GM23338 (cell line): ENCODE measurements around the gene P2RY6. TPM values are rescaled to one million over a fixed set of nuclear protein-coding genes. Genes with fewer than 3 reads are reported as not detected.
A peak's percentile ranks its signal among the peaks of the same experiment; 100 is the strongest.

Experiments used
- ATAC-seq: fragments of 200-7000 bp; cut with Tn5 transposase; 3 replicates; pipeline ENCODE4 v1.9.1; 2020
- DNase-seq: peaks from one replicate; pipeline ENCODE4 v3.0.0-alpha.2; 2015; ENCODE audit warnings: low spot score
- H2AFZ ChIP-seq: fragments of 200-600 bp; sonication (generic); 2 replicates; pipeline ENCODE4 v1.8.0; 2016; ENCODE audit warnings: antibody characterized with exemption, mild to moderate bottlenecking, moderate library complexity
- H3F3A ChIP-seq: fragments of 200-600 bp; sonication (generic); replicated peaks from 2 replicates; pipeline ENCODE4 v1.8.0; 2017; ENCODE audit warnings: antibody characterized with exemption, mixed run types, low read depth
- H3K27ac ChIP-seq: fragments of 200-600 bp; sonication (generic); 2 replicates; pipeline ENCODE4 v1.6.1; 2016; ENCODE audit warnings: low read depth
- H3K27me3 ChIP-seq: fragments of 200-600 bp; sonication (generic); 2 replicates; pipeline ENCODE4 v1.8.0; 2016; ENCODE audit warnings: mild to moderate bottlenecking, mixed run types, moderate library complexity; ENCODE audit not compliant: insufficient read depth
- H3K36me3 ChIP-seq: fragments of 200-600 bp; sonication (generic); 2 replicates; pipeline ENCODE4 v1.8.0; 2016; ENCODE audit warnings: mild to moderate bottlenecking; ENCODE audit not compliant: insufficient read depth
- H3K4me1 ChIP-seq: fragments of 200-600 bp; sonication (generic); 2 replicates; pipeline ENCODE4 v1.8.0; 2016; ENCODE audit warnings: mild to moderate bottlenecking, moderate library complexity; ENCODE audit not compliant: insufficient read depth
- H3K4me2 ChIP-seq: fragments of 200-600 bp; sonication (generic); 2 replicates; pipeline ENCODE4 v1.7.1; 2017; ENCODE audit warnings: mixed run types
- H3K4me3 ChIP-seq: fragments of 200-600 bp; sonication (generic); 2 replicates; pipeline ENCODE4 v1.6.1; 2016; ENCODE audit warnings: mixed run types
- H3K79me2 ChIP-seq: fragments of 200-600 bp; sonication (generic); replicated peaks from 2 replicates; pipeline ENCODE4 v1.8.0; 2017; ENCODE audit warnings: mild to moderate bottlenecking; ENCODE audit not compliant: insufficient read depth
- H3K9me2 ChIP-seq: fragments of 200-600 bp; sonication (generic); 2 replicates; pipeline ENCODE4 v1.8.0; 2017; ENCODE audit not compliant: insufficient read depth
- H4K20me1 ChIP-seq: fragments of 200-600 bp; sonication (generic); replicated peaks from 2 replicates; pipeline ENCODE4 v1.8.0; 2017; ENCODE audit warnings: mild to moderate bottlenecking; ENCODE audit not compliant: insufficient read depth
- H3K27ac Mint-ChIP-seq: 2 replicates; pipeline ENCODE4 v1.8.0; 2020; ENCODE audit warnings: inconsistent platforms, mild to moderate bottlenecking, moderate library complexity, mixed read lengths
- H3K27me3 Mint-ChIP-seq: 3 replicates; pipeline ENCODE4 v1.8.0; 2022; ENCODE audit warnings: low read depth, mild to moderate bottlenecking, moderate library complexity, mixed read lengths, inconsistent platforms; ENCODE audit not compliant: insufficient read depth, poor library complexity
- H3K36me3 Mint-ChIP-seq: 3 replicates; pipeline ENCODE4 v1.8.0; 2021; ENCODE audit warnings: low read depth, mild to moderate bottlenecking, inconsistent platforms, moderate library complexity, mixed read lengths
- H3K4me1 Mint-ChIP-seq: 3 replicates; pipeline ENCODE4 v1.8.0; 2020; ENCODE audit warnings: mild to moderate bottlenecking, inconsistent platforms, mixed read lengths
- H3K4me3 Mint-ChIP-seq: 3 replicates; pipeline ENCODE4 v1.8.0; 2021; ENCODE audit warnings: moderate library complexity, mild to moderate bottlenecking, inconsistent platforms, mixed read lengths
- H3K9me3 Mint-ChIP-seq: 3 replicates; pipeline ENCODE4 v1.8.0; 2020; ENCODE audit warnings: moderate library complexity, mild to moderate bottlenecking, inconsistent platforms, mixed read lengths
- CREB1 ChIP-seq: fragments of 250-450 bp; sonication (Bioruptor Pico); IDR thresholded peaks from 2 replicates; pipeline ENCODE4 v1.5.0; 2020; ENCODE audit warnings: low read depth, mild to moderate bottlenecking, moderate library complexity
- EZH2 ChIP-seq: fragments of 200-600 bp; sonication (generic); IDR thresholded peaks from one replicate; pipeline ENCODE4 v1.8.0; 2017; ENCODE audit warnings: antibody characterized with exemption, mild to moderate bottlenecking, low read depth; ENCODE audit not compliant: unreplicated experiment
- EZH2phosphoT487 ChIP-seq: fragments of 200-600 bp; sonication (generic); IDR thresholded peaks from one replicate; pipeline ENCODE4 v1.8.1; 2018; ENCODE audit warnings: antibody characterized with exemption; ENCODE audit not compliant: unreplicated experiment
- JUNB ChIP-seq: IDR thresholded peaks from one replicate; pipeline ENCODE4 v1.6.1; 2016; ENCODE audit warnings: antibody characterized with exemption; ENCODE audit not compliant: unreplicated experiment
- NANOG ChIP-seq: IDR thresholded peaks from 2 replicates; pipeline ENCODE4 v1.6.1; 2016; ENCODE audit warnings: antibody characterized with exemption, borderline replicate concordance
- POLR2AphosphoS5 ChIP-seq: IDR thresholded peaks from 2 replicates; pipeline ENCODE4 v1.6.1; 2016; ENCODE audit warnings: antibody characterized with exemption, low read depth
- STAT1 ChIP-seq: IDR thresholded peaks from one replicate; pipeline ENCODE4 v1.6.1; 2016; ENCODE audit warnings: antibody characterized with exemption; ENCODE audit not compliant: unreplicated experiment
- ZNF114 ChIP-seq: fragments of 250-450 bp; sonication (Bioruptor Pico); IDR thresholded peaks from 2 replicates; pipeline ENCODE4 v1.5.0; 2020; ENCODE audit warnings: mild to moderate bottlenecking, moderate library complexity
- ZNF331 ChIP-seq: fragments of 250-450 bp; sonication (Bioruptor Pico); IDR thresholded peaks from 2 replicates; pipeline ENCODE4 v1.5.0; 2020; ENCODE audit warnings: low read depth, mild to moderate bottlenecking, moderate library complexity
- polyA plus RNA-seq: library from polyadenylated mRNA; unstranded; fragments of >200 nt; fragmentation: Nextera tagmentation; extraction: Ambion mirVana; gene quantifications from 2 replicates; pipeline ENCODE4 v1.2.1, GENCODE V29; 2016
- total RNA-seq: library from RNA; depleted of rRNA; stranded (reverse); fragments of >200 nt; shearing (Covaris generic); gene quantifications from 2 replicates; pipeline ENCODE4 v1.2.3, GENCODE V29; 2014
- TF ChIP-seq, protein P1 (sequence below), 2 experiments: fragments of 200-600 bp in 1 of 2; sonication (generic) in 1 of 2; conservative IDR thresholded peaks; 2 replicates each; pipeline versions ENCODE4 v1.5.1 to v1.6.1; 2016 to 2017; ENCODE audit warnings: antibody characterized with exemption in 2 of 2, low read depth in 2 of 2, mild to moderate bottlenecking in 2 of 2, moderate library complexity in 1 of 2
- TF ChIP-seq, protein P2 (sequence below): fragments of 250-450 bp; sonication (Bioruptor Pico); IDR thresholded peaks from 2 replicates; pipeline ENCODE4 v1.5.0; 2020; ENCODE audit warnings: mild to moderate bottlenecking, moderate library complexity
- TF ChIP-seq, protein P3 (sequence below): IDR thresholded peaks from one replicate; pipeline ENCODE4 v1.6.1; 2018; ENCODE audit warnings: antibody characterized with exemption; ENCODE audit not compliant: unreplicated experiment
- TF ChIP-seq, protein P4 (sequence below): IDR thresholded peaks from 2 replicates; pipeline ENCODE4 v1.6.1; 2016; ENCODE audit warnings: antibody characterized with exemption

Gene P2RY6
- total and polyA plus RNA-seq, 2 experiments from 2014 or later = not detected

DNA sequence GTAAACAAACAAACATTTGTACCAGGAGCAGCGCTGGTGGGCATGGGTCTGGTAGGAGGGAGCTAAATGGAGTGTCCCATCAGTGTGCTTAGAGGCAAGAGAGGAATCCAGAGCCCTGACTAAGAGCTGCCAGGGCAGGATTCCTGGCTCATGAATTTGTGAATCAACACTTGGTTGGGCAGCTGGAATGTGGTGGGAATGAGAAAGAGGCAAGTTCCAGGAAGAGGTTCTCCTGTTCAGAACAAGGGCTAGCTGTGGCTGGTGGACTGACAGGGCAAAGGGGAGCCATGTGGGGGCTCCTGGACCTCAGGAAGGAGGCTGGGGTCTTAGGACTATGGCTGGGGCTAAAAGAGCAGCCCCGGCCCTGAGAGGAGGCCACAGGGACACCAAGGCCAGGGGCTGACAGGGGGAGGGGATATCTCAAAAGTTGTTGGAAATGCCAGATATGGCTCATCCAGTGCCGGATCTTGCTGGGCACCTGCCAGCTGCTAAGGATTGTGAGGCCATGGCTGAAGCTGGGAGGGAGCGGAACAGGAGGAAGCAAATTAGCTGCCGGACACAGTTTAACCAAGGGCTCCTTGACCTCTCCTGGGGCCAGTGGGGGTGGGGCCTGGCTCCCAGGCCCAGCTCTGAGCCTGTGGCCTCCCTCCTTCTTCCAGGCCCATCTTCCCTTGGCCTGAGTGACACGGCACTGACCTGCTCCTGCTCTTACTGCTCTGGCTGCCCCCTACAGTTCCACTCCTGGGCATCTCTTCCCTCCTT lies 14.6 kb upstream of the P2RY6 start:
- peaks cover 11% of the 10 kb centered on the region for H3K27me3 Mint-ChIP-seq
- no peaks in the 10 kb centered on the region for H3K27me3 ChIP-seq
- TF ChIP-seq, protein P1, sequence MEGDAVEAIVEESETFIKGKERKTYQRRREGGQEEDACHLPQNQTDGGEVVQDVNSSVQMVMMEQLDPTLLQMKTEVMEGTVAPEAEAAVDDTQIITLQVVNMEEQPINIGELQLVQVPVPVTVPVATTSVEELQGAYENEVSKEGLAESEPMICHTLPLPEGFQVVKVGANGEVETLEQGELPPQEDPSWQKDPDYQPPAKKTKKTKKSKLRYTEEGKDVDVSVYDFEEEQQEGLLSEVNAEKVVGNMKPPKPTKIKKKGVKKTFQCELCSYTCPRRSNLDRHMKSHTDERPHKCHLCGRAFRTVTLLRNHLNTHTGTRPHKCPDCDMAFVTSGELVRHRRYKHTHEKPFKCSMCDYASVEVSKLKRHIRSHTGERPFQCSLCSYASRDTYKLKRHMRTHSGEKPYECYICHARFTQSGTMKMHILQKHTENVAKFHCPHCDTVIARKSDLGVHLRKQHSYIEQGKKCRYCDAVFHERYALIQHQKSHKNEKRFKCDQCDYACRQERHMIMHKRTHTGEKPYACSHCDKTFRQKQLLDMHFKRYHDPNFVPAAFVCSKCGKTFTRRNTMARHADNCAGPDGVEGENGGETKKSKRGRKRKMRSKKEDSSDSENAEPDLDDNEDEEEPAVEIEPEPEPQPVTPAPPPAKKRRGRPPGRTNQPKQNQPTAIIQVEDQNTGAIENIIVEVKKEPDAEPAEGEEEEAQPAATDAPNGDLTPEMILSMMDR (conservative IDR thresholded peaks at IDR 0.05; ENCODE audit: low read depth in 2 of 2) = no peak
- TF ChIP-seq NANOG (no peak), ZNF331 (CRISPR knock-in tag) (no peak), JUNB (no peak), EZH2 (no peak), CREB1 (CRISPR knock-in tag) (no peak), POLR2AphosphoS5 (no peak), EZH2phosphoT487 (no peak), ZNF114 (no peak), STAT1 (no peak)
- TF ChIP-seq, protein P2, sequence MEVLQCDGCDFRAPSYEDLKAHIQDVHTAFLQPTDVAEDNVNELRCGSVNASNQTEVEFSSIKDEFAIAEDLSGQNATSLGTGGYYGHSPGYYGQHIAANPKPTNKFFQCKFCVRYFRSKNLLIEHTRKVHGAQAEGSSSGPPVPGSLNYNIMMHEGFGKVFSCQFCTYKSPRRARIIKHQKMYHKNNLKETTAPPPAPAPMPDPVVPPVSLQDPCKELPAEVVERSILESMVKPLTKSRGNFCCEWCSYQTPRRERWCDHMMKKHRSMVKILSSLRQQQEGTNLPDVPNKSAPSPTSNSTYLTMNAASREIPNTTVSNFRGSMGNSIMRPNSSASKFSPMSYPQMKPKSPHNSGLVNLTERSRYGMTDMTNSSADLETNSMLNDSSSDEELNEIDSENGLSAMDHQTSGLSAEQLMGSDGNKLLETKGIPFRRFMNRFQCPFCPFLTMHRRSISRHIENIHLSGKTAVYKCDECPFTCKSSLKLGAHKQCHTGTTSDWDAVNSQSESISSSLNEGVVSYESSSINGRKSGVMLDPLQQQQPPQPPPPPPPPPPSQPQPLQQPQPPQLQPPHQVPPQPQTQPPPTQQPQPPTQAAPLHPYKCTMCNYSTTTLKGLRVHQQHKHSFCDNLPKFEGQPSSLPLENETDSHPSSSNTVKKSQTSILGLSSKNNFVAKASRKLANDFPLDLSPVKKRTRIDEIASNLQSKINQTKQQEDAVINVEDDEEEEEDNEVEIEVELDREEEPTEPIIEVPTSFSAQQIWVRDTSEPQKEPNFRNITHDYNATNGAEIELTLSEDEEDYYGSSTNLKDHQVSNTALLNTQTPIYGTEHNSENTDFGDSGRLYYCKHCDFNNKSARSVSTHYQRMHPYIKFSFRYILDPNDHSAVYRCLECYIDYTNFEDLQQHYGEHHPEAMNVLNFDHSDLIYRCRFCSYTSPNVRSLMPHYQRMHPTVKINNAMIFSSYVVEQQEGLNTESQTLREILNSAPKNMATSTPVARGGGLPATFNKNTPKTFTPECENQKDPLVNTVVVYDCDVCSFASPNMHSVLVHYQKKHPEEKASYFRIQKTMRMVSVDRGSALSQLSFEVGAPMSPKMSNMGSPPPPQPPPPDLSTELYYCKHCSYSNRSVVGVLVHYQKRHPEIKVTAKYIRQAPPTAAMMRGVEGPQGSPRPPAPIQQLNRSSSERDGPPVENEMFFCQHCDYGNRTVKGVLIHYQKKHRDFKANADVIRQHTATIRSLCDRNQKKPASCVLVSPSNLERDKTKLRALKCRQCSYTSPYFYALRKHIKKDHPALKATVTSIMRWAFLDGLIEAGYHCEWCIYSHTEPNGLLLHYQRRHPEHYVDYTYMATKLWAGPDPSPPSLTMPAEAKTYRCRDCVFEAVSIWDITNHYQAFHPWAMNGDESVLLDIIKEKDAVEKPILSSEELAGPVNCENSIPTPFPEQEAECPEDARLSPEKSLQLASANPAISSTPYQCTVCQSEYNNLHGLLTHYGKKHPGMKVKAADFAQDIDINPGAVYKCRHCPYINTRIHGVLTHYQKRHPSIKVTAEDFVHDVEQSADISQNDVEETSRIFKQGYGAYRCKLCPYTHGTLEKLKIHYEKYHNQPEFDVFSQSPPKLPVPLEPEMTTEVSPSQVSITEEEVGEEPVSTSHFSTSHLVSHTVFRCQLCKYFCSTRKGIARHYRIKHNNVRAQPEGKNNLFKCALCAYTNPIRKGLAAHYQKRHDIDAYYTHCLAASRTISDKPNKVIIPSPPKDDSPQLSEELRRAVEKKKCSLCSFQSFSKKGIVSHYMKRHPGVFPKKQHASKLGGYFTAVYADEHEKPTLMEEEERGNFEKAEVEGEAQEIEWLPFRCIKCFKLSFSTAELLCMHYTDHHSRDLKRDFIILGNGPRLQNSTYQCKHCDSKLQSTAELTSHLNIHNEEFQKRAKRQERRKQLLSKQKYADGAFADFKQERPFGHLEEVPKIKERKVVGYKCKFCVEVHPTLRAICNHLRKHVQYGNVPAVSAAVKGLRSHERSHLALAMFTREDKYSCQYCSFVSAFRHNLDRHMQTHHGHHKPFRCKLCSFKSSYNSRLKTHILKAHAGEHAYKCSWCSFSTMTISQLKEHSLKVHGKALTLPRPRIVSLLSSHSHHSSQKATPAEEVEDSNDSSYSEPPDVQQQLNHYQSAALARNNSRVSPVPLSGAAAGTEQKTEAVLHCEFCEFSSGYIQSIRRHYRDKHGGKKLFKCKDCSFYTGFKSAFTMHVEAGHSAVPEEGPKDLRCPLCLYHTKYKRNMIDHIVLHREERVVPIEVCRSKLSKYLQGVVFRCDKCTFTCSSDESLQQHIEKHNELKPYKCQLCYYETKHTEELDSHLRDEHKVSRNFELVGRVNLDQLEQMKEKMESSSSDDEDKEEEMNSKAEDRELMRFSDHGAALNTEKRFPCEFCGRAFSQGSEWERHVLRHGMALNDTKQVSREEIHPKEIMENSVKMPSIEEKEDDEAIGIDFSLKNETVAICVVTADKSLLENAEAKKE (CRISPR knock-in tag) = no peak
- TF ChIP-seq, protein P3, sequence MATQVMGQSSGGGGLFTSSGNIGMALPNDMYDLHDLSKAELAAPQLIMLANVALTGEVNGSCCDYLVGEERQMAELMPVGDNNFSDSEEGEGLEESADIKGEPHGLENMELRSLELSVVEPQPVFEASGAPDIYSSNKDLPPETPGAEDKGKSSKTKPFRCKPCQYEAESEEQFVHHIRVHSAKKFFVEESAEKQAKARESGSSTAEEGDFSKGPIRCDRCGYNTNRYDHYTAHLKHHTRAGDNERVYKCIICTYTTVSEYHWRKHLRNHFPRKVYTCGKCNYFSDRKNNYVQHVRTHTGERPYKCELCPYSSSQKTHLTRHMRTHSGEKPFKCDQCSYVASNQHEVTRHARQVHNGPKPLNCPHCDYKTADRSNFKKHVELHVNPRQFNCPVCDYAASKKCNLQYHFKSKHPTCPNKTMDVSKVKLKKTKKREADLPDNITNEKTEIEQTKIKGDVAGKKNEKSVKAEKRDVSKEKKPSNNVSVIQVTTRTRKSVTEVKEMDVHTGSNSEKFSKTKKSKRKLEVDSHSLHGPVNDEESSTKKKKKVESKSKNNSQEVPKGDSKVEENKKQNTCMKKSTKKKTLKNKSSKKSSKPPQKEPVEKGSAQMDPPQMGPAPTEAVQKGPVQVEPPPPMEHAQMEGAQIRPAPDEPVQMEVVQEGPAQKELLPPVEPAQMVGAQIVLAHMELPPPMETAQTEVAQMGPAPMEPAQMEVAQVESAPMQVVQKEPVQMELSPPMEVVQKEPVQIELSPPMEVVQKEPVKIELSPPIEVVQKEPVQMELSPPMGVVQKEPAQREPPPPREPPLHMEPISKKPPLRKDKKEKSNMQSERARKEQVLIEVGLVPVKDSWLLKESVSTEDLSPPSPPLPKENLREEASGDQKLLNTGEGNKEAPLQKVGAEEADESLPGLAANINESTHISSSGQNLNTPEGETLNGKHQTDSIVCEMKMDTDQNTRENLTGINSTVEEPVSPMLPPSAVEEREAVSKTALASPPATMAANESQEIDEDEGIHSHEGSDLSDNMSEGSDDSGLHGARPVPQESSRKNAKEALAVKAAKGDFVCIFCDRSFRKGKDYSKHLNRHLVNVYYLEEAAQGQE = no peak
- TF ChIP-seq, protein P4, sequence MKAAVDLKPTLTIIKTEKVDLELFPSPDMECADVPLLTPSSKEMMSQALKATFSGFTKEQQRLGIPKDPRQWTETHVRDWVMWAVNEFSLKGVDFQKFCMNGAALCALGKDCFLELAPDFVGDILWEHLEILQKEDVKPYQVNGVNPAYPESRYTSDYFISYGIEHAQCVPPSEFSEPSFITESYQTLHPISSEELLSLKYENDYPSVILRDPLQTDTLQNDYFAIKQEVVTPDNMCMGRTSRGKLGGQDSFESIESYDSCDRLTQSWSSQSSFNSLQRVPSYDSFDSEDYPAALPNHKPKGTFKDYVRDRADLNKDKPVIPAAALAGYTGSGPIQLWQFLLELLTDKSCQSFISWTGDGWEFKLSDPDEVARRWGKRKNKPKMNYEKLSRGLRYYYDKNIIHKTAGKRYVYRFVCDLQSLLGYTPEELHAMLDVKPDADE = no peak
- 0 out of 2 replicates have a peak, but pooled peaks cover 4% of the 10 kb centered on the region for H3F3A ChIP-seq
- H3K9me3 Mint-ChIP-seq = no peaks in the 10 kb centered on the region
- H3K36me3 Mint-ChIP-seq = no peaks in the 10 kb centered on the region
- H3K79me2 ChIP-seq = no peaks in the 10 kb centered on the region
- H3K27ac ChIP-seq = no peak overlapping the region
- H3K4me3 Mint-ChIP-seq = no peak overlapping the region
- no peak overlapping the region for H3K4me3 ChIP-seq
- no peak overlapping the region for H3K27ac Mint-ChIP-seq
- DNase-seq = peak; percentile 33
- H2AFZ ChIP-seq = no peak overlapping the region
- H3K4me1 ChIP-seq = no peaks in the 10 kb centered on the region
- H3K9me2 ChIP-seq = no peaks in the 10 kb centered on the region
- no peaks in the 10 kb centered on the region for H4K20me1 ChIP-seq
- peak; percentile 50; the same call in 2 of the 3 replicates for ATAC-seq
- H3K4me2 ChIP-seq = no peak overlapping the region
- H3K36me3 ChIP-seq = no peaks in the 10 kb centered on the region
- peaks cover 2% of the 10 kb centered on the region; the same call in 1 of the 3 replicates for H3K4me1 Mint-ChIP-seq
